Rectal smooth muscle tissue (tissue), 1 donor: ENCODE measurements around the gene PLPPR1.
"Not testable (repeated sequence)": the region's sequence is repeated elsewhere in the genome, so short reads cannot be mapped to it uniquely, and the experiment has no call there.

Source experiments
- H3K27ac ChIP-seq: one replicate; pipeline ENCODE4 v1.7.0; 2013; ENCODE audit warnings: low read depth, low read length, inconsistent platforms
- H3K27me3 ChIP-seq: one replicate; pipeline ENCODE4 v1.7.0; 2013; ENCODE audit warnings: low read length; ENCODE audit not compliant: control insufficient read depth, insufficient read depth
- H3K36me3 ChIP-seq: one replicate; pipeline ENCODE4 v1.7.0; 2013; ENCODE audit warnings: low read length; ENCODE audit not compliant: control insufficient read depth, insufficient read depth
- H3K4me1 ChIP-seq: one replicate; pipeline ENCODE4 v1.7.0; 2013; ENCODE audit warnings: low read length; ENCODE audit not compliant: control insufficient read depth, insufficient read depth
- H3K4me3 ChIP-seq: one replicate; pipeline ENCODE4 v1.7.0; 2013; ENCODE audit warnings: low read length
- H3K9ac ChIP-seq: one replicate; pipeline ENCODE4 v1.7.0; 2013; ENCODE audit warnings: low read length

PLPPR1 gene

GRCh38 chr9:101325053-101325452, 296.5 kb downstream of the PLPPR1 start:
- Histone ChIP-seq H3K27ac (no peak overlapping the region), H3K4me1 (no peaks in the 10 kb centered on the region), H3K9ac (no peak overlapping the region), H3K27me3 (no peaks in the 10 kb centered on the region), H3K4me3 (no peak overlapping the region), H3K36me3 (no peaks in the 10 kb centered on the region)

DNA sequence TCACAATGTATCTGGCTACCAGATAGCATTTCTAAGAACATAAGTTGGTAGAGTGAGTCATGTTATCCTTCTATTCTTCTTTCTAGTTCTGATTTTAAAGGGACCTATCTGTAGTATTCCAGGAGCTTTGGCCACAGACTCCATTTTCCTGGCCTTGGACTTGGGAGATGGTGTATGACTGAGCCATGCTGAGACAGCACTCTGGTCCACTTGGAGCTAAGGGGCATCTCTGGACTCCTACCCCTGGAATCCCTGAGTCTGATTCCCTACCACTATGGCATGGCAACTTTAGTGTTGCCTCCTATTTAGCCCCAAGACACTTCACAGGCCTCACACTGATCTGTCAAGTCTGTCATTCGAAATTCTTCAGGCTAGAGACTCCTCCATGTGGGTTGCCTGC, 297.5 kb downstream of the PLPPR1 start:
- no peak overlapping the region for H3K27ac ChIP-seq
- H3K36me3 ChIP-seq: no peaks in the 10 kb centered on the region
- no peaks in the 10 kb centered on the region for H3K27me3 ChIP-seq
- H3K9ac ChIP-seq: no peak overlapping the region
- no peak overlapping the region for H3K4me3 ChIP-seq
- no peaks in the 10 kb centered on the region for H3K4me1 ChIP-seq

DNA sequence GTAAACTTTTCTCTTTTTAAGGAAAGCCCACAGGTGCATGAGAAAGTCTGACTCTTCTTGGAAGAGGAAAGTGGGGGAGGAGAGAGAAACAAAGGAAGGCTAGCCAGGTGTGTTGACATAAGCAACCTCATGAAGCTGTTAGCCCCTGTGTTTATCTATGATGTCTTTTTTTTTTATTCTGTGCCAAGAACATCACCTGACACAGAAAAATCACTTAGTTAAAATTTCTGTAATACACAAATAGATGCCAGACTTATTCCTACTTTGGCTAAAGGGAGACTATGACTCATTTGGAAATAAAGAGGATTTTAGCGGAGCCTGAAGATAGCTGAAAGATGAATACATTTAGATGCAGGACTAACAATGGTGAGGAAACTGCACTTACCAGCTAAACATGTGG, 298.0 kb downstream of the PLPPR1 start:
- H3K4me1 ChIP-seq: no peaks in the 10 kb centered on the region
- no peaks in the 10 kb centered on the region for H3K27me3 ChIP-seq
- H3K27ac ChIP-seq: no peak overlapping the region
- no peaks in the 10 kb centered on the region for H3K36me3 ChIP-seq
- H3K9ac ChIP-seq: no peak overlapping the region
- H3K4me3 ChIP-seq: no peak overlapping the region

DNA sequence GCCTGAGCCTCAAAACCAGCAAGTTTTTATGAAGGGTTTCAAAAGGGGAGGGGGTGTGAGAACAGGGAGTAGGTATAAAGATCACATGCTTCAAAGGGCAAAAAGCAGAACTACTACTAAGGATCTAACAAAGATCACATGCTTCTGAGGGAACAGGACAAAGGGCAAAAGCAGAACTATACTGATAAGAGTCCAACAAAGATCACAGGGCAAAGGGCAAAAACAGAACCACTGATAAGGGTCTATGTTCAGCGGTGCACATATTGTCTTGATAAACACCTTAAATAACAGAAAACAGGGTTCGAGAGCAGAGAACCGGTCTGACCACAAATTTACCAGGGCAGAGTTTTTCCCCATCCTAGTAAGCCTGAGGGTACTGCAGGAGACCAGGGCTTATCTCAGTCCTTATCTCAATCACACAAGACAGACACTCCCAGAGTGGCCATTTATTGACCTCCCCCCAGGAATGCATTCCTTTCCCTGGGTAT, 298.9 kb downstream of the PLPPR1 start:
- H3K9ac ChIP-seq, H3K27ac ChIP-seq, H3K4me1 ChIP-seq, H3K36me3 ChIP-seq, H3K4me3 ChIP-seq, H3K27me3 ChIP-seq: not testable (repeated sequence)

- Histone ChIP-seq H3K27ac (no peak overlapping the region), H3K36me3 (no peaks in the 10 kb centered on the region), H3K9ac (no peak overlapping the region), H3K4me3 (no peak overlapping the region), H3K4me1 (no peaks in the 10 kb centered on the region), H3K27me3 (no peaks in the 10 kb centered on the region)
Observed at GRCh38 chr9:101332362-101332761, 303.8 kb downstream of the PLPPR1 start.

DNA sequence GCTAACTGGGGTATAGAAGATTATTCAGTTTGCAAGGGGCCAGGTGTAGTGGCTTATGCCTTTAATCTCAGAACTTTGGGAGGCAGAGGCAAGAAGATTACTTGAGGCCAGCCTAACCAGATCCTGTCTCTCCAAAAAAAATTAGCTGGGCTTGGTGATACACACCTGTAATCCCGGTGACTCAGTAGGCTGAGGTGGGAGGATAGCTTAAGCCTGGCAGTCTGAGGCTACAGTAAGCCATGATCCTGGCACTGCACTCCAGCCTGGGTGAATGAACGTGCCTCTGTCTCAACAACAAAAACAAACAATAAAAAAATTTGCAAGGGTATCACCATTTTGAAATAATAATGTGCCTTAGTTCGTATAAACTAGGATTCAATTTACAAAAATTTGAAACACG, 305.0 kb downstream of the PLPPR1 start:
- Histone ChIP-seq H3K27ac (no peak overlapping the region), H3K36me3 (no peaks in the 10 kb centered on the region), H3K27me3 (no peaks in the 10 kb centered on the region), H3K4me1 (no peaks in the 10 kb centered on the region), H3K9ac (no peak overlapping the region), H3K4me3 (no peak overlapping the region)

DNA sequence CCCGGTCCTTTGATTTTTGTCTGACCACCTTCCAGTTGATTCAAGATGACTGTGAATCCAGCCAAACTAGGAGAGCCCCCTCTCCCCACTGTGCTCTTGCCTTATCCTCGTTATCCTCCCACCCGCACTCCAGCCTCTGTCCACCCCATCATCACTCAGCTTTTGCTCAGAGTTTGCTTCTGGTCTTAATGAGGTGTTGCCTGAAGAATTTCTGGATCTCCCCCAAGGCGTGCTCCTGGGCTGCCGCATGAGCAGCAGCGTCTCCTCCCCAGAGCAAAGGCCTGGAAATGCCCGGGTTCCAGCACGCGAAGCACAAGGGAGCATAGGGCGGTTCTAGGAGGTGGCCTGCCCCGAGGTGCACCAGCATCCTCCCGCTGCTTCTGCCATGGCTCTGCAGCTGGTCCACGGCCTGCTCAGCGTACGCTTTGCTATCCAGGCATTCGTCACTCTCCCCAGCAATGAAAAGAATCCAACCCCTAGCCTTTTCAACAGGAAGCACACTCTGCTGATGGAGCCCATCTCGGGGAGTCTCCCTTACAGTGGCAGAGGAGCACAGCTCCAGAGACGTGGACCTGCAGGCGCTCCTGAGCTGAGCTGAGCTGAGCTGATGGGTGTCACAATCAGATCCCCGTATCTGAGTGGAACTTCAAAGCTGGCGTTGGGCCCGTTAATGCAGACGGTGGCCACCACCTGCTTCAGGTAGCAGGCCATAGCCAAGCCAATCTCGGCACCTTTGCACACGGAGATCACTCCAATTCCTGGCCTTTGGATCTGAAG, 305.6 kb downstream of the PLPPR1 start:
- Histone ChIP-seq H3K27me3 (no peaks in the 10 kb centered on the region), H3K4me3 (no peak overlapping the region), H3K9ac (no peak overlapping the region), H3K36me3 (no peaks in the 10 kb centered on the region), H3K4me1 (no peaks in the 10 kb centered on the region), H3K27ac (no peak overlapping the region)

DNA sequence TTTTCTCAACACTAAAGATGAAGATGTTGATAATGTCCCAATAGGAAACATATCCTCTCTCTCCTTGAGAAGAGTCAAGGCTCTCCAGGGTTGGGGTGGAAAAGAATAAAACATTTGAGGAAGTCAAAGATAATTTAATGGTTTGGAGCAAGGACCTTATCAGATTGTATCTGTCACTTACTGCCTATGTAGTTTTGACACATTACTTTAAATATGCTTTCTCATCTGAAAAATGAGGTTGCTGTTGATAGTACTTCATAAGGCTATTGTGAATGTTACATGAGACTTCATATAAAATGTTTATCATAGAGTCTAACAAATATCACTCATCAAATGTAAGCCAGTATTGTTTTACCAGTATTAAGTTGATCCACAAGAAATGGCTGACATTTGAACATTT, 307.6 kb downstream of the PLPPR1 start:
- Histone ChIP-seq H3K27me3 (no peaks in the 10 kb centered on the region), H3K4me3 (no peak overlapping the region), H3K4me1 (no peaks in the 10 kb centered on the region), H3K9ac (no peak overlapping the region), H3K27ac (no peak overlapping the region), H3K36me3 (no peaks in the 10 kb centered on the region)

GRCh38 chr9:101337237-101337636, 308.7 kb downstream of the PLPPR1 start:
- Histone ChIP-seq H3K27me3 (no peaks in the 10 kb centered on the region), H3K36me3 (no peaks in the 10 kb centered on the region), H3K4me3 (no peak overlapping the region), H3K9ac (no peak overlapping the region), H3K4me1 (no peaks in the 10 kb centered on the region), H3K27ac (no peak overlapping the region)

DNA sequence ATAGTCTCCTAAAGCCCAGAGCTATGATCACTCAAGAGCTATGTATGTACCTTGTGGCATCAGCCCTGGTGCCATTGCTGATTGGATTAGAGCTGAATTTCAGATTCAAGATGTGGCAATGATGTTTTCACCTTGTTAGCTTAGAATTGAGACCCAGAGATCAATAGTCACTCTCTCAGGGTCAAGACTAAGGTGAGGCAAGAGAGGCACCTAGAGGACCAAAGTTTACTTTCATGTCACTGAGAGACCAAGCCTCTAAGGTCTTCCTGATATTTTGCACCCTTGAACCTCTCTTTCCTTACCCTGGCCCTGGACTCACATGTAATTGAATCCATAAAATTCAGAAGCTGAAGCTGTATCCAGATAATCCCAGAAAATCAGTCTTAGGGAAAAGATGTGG, 313.4 kb downstream of the PLPPR1 start:
- Histone ChIP-seq H3K27me3 (peaks cover 2% of the 10 kb centered on the region), H3K4me1 (no peaks in the 10 kb centered on the region), H3K9ac (no peak overlapping the region), H3K27ac (no peak overlapping the region), H3K4me3 (no peak overlapping the region), H3K36me3 (no peaks in the 10 kb centered on the region)

- Histone ChIP-seq H3K9ac (no peak overlapping the region), H3K27me3 (peaks cover 2% of the 10 kb centered on the region), H3K4me3 (no peak overlapping the region), H3K36me3 (no peaks in the 10 kb centered on the region), H3K27ac (no peak overlapping the region), H3K4me1 (no peaks in the 10 kb centered on the region)
Observed at GRCh38 chr9:101342595-101342994, 314.1 kb downstream of the PLPPR1 start.

DNA sequence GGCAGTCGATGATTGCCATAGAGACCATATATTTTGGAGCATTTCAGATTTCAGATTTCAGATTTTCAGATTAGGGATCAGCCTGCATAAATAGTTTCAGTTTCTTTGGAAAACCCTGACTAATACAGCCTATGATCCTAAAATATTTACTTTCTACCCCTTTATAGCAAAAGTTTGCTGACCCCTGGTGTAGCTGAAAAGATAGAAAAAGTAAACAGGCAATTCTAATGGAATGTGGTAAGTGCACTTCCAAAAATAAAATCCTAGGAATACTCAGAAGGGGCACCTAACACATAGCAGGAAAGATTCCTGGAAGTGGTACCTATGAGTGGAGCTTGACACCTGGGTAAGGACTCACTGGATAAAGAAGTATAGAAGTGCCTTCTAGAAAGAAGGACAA, 321.8 kb downstream of the PLPPR1 start:
- Histone ChIP-seq H3K4me1 (no peaks in the 10 kb centered on the region), H3K36me3 (no peaks in the 10 kb centered on the region), H3K27ac (no peak overlapping the region)

GRCh38 chr9:101352892-101353463, 324.5 kb downstream of the PLPPR1 start:
- no peak overlapping the region for H3K9ac ChIP-seq
- H3K27me3 ChIP-seq: no peaks in the 10 kb centered on the region
- no peak overlapping the region for H3K27ac ChIP-seq
- H3K36me3 ChIP-seq: no peaks in the 10 kb centered on the region
- no peak overlapping the region for H3K4me3 ChIP-seq
- H3K4me1 ChIP-seq: no peaks in the 10 kb centered on the region

More for the DNA sequence above, 321.8 kb downstream of the PLPPR1 start:
- no peak overlapping the region for H3K9ac ChIP-seq
- no peak overlapping the region for H3K4me3 ChIP-seq
- H3K27me3 ChIP-seq: peaks cover under 1% of the 10 kb centered on the region
